K562 (cell line): ENCODE results near the gene MRPL10.

Experiments used
- CBX1 ChIP-seq: sonication (generic); IDR thresholded peaks from 2 replicates; pipeline ENCODE4 v1.6.1; 2016; ENCODE audit warnings: antibody characterized with exemption, low read depth, mild to moderate bottlenecking
- CHD4 ChIP-seq: fragments of 200-600 bp; sonication (generic); IDR thresholded peaks from 3 replicates; pipeline ENCODE4 v1.6.1; 2012; ENCODE audit warnings: low read depth, mild to moderate bottlenecking, mixed read lengths, low read length, inconsistent platforms; ENCODE audit not compliant: insufficient read depth, insufficient replicate concordance, poor library complexity, severe bottlenecking
- CTCF ChIP-seq, 3 experiments: IDR thresholded peaks in 2 of 3; conservative IDR thresholded peaks in 1 of 3; 2 replicates each; pipeline ENCODE4 v1.5.1; 2011 to 2012; ENCODE audit warnings: low read length in 3 of 3, mild to moderate bottlenecking in 3 of 3, control low read depth in 2 of 3, improper control_type of control experiment in 1 of 3, inconsistent platforms in 1 of 3, low read depth in 1 of 3, mixed read lengths in 1 of 3, moderate library complexity in 1 of 3; ENCODE audit not compliant: insufficient read depth in 2 of 3
- EP300 ChIP-seq: IDR thresholded peaks from 2 replicates; pipeline ENCODE4 v1.6.1; 2012; ENCODE audit warnings: low read length, improper control_type of control experiment
- KDM1A ChIP-seq, 2 experiments: fragments of 450-650 bp; IDR thresholded peaks; 2 replicates each; pipeline ENCODE4 v1.6.1; 2016; ENCODE audit warnings: mild to moderate bottlenecking in 2 of 2
- MXI1 ChIP-seq: IDR thresholded peaks from 2 replicates; pipeline ENCODE4 v1.6.1; 2011; ENCODE audit warnings: low read depth, mild to moderate bottlenecking, improper control_type of control experiment, low read length
- MYNN ChIP-seq, 2 experiments: sonication (generic); formaldehyde crosslinking in 1 of 2; IDR thresholded peaks; 2 replicates each; pipeline versions ENCODE4 v1.5.0 to v1.6.1; 2016 to 2020; ENCODE audit warnings: antibody characterized with exemption in 1 of 2, missing genetic modification reagents in 1 of 2
- PTRF ChIP-seq: fragments of 450-650 bp; IDR thresholded peaks from 2 replicates; pipeline ENCODE4 v1.6.1; 2016; ENCODE audit warnings: mild to moderate bottlenecking, missing genetic modification characterization, missing compliant biosample characterization
- SETDB1 ChIP-seq: IDR thresholded peaks from one replicate; pipeline ENCODE4 v1.6.1; 2012; ENCODE audit warnings: low read length, control low read depth, inconsistent platforms
- XRCC4 ChIP-seq: IDR thresholded peaks from one replicate; pipeline ENCODE4 v1.6.1; 2011; ENCODE audit not compliant: insufficient read depth, insufficient read length; ENCODE audit errors: extremely low read depth
- ZNF263 ChIP-seq: sonication (generic); formaldehyde crosslinking; IDR thresholded peaks from 2 replicates; pipeline ENCODE4 v1.8.0; 2022; ENCODE audit warnings: mild to moderate bottlenecking, missing genetic modification reagents, borderline replicate concordance
- ZNF609 ChIP-seq: sonication (generic); formaldehyde crosslinking; IDR thresholded peaks from 2 replicates; pipeline ENCODE4 v1.8.1; 2023; ENCODE audit warnings: missing genetic modification reagents, mild to moderate bottlenecking, borderline replicate concordance
- ZNF740 ChIP-seq, 3 experiments: fragments of 200-800 bp in 1 of 3; sonication (Bioruptor generic) in 1 of 3; sonication (generic) in 1 of 3; formaldehyde crosslinking in 1 of 3; IDR thresholded peaks; 2 replicates each; pipeline versions ENCODE4 v1.6.1 to v1.8.0; 2016 to 2022; ENCODE audit warnings: mild to moderate bottlenecking in 2 of 3, missing compliant biosample characterization in 2 of 3, missing genetic modification characterization in 2 of 3, missing genetic modification reagents in 1 of 3

GRCh38 chr17:47823519-47823918 lies 7.8 kb downstream of the MRPL10 start:
- no peak for TF ChIP-seq SETDB1
- TF ChIP-seq ZNF609 (CRISPR knock-in tag) = no peak
- no peak for TF ChIP-seq CTCF (IDR thresholded peaks at IDR 0.05 in 2 of 3, conservative IDR thresholded peaks at IDR 0.05 in 1 of 3; ENCODE audit: insufficient read depth in 2 of 3, low read depth in 1 of 3, low read length in 3 of 3)
- TF ChIP-seq ZNF263 (CRISPR knock-in tag) = no peak
- no peak for TF ChIP-seq CBX1
- no peak for TF ChIP-seq ZNF740 (CRISPR knock-in tag; IDR thresholded peaks at IDR 0.05)
- TF ChIP-seq ZNF740 (tag; IDR thresholded peaks at IDR 0.05) = no peak
- TF ChIP-seq KDM1A (IDR thresholded peaks at IDR 0.05) = no peak
- no peak for TF ChIP-seq CHD4
- no peak for TF ChIP-seq MYNN (IDR thresholded peaks at IDR 0.05)
- no peak for TF ChIP-seq MYNN (CRISPR knock-in tag; IDR thresholded peaks at IDR 0.05)
- no peak for TF ChIP-seq EP300
- no peak for TF ChIP-seq PTRF (tag)
- no peak for TF ChIP-seq XRCC4
- TF ChIP-seq MXI1 = no peak
